ENCODE results near the gene NPPB.

Gene NPPB

GRCh38 chr1:11845641-11846335 is 13.0 kb downstream of the NPPB start:
- H3K27me3 ChIP-seq (replicated peaks; ENCODE audit: control insufficient read depth, insufficient read depth, low read length): no peaks in the 10 kb centered on the region
- peaks cover 16% of the 10 kb centered on the region for H3K36me3 ChIP-seq (ENCODE audit: control insufficient read depth, insufficient read depth, low read length)
- no peak for DNase-seq (ENCODE audit: extremely low read depth, insufficient read length)
- TF ChIP-seq, protein P1, sequence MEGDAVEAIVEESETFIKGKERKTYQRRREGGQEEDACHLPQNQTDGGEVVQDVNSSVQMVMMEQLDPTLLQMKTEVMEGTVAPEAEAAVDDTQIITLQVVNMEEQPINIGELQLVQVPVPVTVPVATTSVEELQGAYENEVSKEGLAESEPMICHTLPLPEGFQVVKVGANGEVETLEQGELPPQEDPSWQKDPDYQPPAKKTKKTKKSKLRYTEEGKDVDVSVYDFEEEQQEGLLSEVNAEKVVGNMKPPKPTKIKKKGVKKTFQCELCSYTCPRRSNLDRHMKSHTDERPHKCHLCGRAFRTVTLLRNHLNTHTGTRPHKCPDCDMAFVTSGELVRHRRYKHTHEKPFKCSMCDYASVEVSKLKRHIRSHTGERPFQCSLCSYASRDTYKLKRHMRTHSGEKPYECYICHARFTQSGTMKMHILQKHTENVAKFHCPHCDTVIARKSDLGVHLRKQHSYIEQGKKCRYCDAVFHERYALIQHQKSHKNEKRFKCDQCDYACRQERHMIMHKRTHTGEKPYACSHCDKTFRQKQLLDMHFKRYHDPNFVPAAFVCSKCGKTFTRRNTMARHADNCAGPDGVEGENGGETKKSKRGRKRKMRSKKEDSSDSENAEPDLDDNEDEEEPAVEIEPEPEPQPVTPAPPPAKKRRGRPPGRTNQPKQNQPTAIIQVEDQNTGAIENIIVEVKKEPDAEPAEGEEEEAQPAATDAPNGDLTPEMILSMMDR (IDR thresholded peaks at IDR 0.05; ENCODE audit: insufficient read depth, low read length, poor library complexity, severe bottlenecking): no peak
- no peak overlapping the region for H3K4me3 ChIP-seq (replicated peaks; ENCODE audit: low read depth, low read length)

GRCh38 chr1:11842154-11843041 is 16.3 kb downstream of the NPPB start:
- TF ChIP-seq, protein P1 (IDR thresholded peaks at IDR 0.05; ENCODE audit: insufficient read depth, low read length, poor library complexity, severe bottlenecking): no peak
- no peak for DNase-seq (ENCODE audit: extremely low read depth, insufficient read length)
- H3K36me3 ChIP-seq (ENCODE audit: control insufficient read depth, insufficient read depth, low read length): peaks cover 39% of the 10 kb centered on the region
- H3K27me3 ChIP-seq (replicated peaks; ENCODE audit: control insufficient read depth, insufficient read depth, low read length): no peaks in the 10 kb centered on the region
- no peak overlapping the region for H3K4me3 ChIP-seq (replicated peaks; ENCODE audit: low read depth, low read length)

GRCh38 chr1:11841245-11842153 is 17.2 kb downstream of the NPPB start:
- no peak for DNase-seq (ENCODE audit: extremely low read depth, insufficient read length)
- TF ChIP-seq, protein P1 (IDR thresholded peaks at IDR 0.05; ENCODE audit: insufficient read depth, low read length, poor library complexity, severe bottlenecking): no peak

DNA sequence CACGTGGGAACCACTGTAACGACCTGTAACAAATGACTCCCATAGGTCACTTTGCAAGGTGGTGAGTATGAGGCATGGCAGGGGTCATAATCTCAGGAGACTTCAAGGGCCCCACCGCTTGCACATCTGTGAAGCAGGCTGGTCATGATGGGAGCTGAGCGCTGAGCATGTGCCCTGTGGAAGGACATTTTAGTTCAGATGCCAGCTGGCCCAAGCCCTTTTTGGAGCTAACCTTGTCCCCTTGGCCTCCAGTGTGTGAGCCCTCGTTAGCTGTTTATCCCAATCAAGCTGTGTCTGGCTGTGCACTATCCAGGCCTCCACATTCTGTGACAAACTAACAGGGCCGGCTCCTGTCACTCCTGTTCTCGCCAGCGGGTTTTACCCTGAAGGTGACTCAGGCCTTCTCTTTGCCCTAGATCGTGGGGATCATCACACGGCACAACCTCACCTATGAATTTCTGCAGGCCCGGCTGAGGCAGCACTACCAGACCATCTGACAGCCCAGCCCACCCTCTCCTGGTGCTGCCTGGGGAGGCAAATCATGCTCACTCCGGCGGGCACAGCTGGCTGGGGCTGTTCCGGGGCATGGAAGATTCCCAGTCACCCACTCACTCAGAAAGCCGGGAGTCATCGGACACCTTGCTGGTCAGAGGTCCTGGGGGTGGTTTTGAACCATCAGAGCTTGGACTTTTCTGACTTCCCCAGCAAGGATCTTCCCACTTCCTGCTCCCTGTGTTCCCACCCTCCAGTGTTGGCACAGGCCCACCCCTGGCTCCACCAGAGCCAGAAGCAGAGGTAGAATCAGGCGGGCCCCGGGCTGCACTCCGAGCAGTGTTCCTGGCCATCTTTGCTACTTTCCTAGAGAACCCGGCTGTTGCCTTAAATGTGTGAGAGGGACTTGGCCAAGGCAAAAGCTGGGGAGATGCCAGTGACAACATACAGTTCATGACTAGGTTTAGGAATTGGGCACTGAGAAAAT is 18.7 kb downstream of the NPPB start:
- Histone ChIP-seq H3K27me3 (replicated peaks; ENCODE audit: control insufficient read depth, insufficient read depth, low read length) (no peaks in the 10 kb centered on the region), H3K36me3 (ENCODE audit: control insufficient read depth, insufficient read depth, low read length) (peaks cover 50% of the 10 kb centered on the region), H3K4me3 (replicated peaks; ENCODE audit: low read depth, low read length) (no peak overlapping the region)
- TF ChIP-seq, protein P1 (IDR thresholded peaks at IDR 0.05; ENCODE audit: insufficient read depth, low read length, poor library complexity, severe bottlenecking): no peak
- DNase-seq (ENCODE audit: extremely low read depth, insufficient read length): no peak

More at GRCh38 chr1:11841245-11842153, 17.2 kb downstream of the NPPB start:
- Histone ChIP-seq H3K4me3 (replicated peaks; ENCODE audit: low read depth, low read length) (no peak overlapping the region), H3K36me3 (ENCODE audit: control insufficient read depth, insufficient read depth, low read length) (peaks cover 40% of the 10 kb centered on the region), H3K27me3 (replicated peaks; ENCODE audit: control insufficient read depth, insufficient read depth, low read length) (no peaks in the 10 kb centered on the region)
